Activated CD8-positive, alpha-beta memory T cell treated with anti-CD3 and anti-CD28 coated beads, Interleukin-2, amount 50 U/mL, for 24 hours (primary cell): ENCODE measurements around the gene CRYGN.

Source experiments
- DNase-seq: peaks from one replicate; pipeline ENCODE4 v3.0.0-alpha.2; 2020; ENCODE audit errors: extremely low read depth

The CRYGN gene

DNA sequence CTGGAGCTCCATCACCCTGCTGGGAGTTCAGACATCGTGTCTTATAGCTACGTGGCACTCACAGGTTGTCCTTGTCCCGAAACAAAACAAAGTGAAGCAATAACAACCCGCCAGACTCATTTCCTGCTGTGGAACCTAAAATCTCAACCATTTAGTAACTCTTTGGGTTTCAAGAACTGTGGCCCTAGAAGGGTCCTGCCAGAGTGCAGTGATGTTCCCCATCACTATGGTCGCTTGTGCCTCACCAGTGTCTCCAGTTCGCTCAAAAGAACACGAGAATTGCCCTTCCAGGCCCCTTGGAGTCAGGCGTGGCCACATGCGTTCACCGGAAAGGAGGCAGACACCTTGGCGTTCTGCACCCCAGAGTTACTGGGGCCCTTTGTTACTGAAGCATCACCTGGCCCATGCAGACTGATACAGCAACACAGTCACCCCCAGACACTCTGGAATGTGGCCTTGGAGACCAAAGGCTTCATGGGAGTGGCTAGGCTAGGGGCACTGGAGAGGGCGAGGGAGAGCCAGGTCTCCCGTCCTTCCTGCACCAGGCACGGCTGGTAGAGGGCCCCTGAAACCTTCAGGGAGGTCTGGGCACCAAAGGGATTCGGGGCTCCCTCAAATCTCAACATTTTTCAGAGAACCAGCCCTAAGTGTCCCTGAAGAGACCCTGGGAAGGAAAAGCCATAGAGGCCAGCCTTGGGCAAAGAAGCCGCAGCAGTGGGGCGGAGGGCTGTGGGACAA lies 908 bp downstream of the CRYGN start:
- no peak for DNase-seq

DNA sequence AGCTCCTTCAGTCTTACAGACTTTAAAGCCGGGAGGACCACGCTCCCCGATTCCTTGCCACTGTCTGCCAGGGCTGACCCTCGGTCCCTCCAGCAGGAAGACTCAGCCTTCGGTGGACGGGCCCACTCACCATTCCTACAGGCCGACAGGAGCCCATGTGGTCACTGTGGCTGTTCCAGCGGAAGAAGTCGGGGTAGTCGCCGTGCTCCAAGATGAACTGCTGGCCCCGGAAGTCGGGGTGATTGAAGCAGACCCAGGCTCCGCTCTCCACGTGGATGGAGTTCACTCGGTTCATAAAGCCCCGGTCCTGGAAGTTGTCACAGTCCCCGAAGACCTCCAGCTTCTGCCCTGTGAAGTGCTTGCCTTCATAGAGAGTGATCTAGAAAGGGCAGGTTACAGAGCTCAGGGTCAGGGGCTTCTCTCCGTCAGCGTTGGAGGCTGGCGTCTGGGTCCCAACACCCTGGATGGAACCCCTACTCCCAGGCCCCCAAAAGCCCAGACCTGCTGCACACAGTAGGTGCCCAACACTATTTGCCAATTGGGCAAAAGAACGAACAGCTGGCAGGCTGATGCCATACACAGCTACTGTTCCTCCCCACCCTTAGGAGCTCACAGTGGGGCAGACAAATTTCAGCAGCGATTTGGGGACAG lies 1.9 kb downstream of the CRYGN start:
- DNase-seq, result no peak

DNA sequence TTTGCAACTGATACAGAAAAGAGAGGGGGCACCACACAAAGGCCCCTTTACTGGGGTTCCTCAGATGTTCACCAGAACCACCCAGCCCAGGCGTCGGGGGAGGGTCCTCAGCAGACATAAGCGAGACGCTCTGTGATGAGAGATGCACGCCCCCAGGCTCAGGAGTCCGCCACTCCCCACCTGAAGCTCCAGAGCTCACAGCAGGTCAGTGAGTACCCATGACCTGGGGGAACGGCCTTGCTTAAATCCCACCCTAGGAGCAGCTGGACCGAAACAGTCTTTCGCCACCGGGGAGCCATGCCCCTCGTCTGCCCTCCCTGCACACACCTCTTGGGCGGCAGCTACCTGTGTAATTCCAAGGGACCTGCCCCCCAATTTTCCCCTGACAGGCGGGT lies 2.8 kb downstream of the CRYGN start:
- no peak for DNase-seq

DNA sequence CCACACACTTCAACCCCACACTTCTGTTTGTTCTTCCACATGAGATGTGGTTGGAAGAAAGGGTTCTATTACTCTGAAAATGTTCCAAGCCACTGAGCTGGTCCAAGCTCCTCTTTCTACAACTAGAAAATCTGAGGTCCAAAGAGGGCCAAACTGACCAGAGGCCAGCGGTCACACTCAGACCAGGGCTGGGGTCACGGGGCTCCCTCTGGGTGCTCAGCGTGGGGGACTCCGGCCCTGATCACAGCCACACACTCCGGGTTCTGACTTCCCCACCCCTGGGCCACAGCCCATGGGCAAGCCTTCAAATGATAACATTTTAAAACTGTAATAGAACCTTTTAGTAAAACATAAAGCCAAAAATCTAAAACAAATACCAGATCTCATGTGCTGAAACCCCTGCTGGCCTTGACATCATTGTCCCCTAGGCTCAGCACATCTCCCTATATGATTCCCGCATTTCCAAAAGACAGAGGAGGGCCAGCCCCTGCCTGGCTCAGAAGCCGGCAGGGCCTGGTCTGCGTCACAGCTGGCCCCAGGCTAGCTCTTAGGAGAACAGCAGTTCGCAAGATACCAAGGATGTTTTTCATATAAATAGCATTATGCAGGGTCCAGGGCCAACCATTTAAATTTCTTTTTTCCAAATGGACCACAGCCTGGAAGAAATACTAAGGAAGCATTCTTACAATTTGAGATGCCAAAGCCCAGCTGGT lies 3.3 kb downstream of the CRYGN start:
- DNase-seq, result no peak

DNA sequence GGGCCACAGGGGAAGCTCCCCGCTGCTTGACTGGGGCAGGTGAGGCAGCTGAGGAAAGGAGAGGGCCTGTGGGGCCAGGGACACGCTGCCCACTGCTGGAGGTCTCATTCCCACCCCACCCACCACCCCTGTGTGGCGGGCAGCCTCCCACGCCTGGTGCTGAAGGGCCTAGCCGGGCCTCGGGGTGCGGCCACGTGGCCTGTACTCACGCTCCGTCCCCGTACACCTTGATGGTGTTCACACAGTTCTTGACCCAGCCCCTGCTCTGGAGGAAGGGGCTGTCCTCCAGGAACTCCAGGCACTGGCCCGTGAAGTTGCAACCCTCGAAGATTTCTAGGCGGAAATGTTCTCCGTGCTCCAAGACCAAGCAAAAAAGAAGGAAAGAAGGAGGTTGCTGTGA lies 4.0 kb downstream of the CRYGN start:
- no peak for DNase-seq

DNA sequence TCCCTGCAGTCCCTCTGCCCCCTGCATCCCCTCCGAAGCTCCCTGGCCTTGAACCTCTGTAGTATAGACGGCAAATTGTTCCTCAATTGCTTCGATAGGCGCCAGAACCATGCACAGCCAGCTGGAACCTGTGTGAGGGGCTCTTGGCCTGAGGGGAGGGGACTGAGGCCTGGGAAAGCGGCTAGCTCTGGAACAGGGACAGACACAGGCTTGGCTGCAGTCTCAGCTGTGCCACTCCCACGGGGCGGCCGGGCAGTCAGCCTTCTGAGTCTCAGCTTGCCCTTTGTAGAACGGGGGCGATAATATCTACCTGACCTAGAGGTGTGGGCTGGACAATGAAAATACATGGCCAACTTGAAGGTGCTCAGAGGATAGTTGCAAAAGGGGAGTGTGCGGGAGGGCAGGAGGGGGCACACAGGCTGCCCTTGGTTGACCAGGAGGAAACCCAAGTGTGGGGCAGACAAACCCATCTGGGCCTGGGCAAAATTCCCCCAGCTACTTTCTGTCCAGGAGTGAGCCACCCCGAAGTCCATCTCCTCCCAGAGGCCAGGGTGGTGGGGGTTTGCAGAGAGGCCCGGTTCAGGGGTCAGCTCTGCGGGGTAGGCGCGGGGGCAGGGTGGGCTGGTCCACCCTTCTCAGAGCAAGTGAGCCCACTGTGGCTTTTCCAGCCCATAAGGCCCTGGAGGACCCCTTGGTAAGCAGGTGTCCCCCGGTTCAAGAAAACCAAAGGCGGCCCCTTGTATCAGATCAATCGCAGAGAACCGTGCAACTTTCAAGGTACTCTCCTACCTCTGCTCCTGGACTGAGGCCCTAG lies 4.6 kb downstream of the CRYGN start:
- no peak for DNase-seq

DNA sequence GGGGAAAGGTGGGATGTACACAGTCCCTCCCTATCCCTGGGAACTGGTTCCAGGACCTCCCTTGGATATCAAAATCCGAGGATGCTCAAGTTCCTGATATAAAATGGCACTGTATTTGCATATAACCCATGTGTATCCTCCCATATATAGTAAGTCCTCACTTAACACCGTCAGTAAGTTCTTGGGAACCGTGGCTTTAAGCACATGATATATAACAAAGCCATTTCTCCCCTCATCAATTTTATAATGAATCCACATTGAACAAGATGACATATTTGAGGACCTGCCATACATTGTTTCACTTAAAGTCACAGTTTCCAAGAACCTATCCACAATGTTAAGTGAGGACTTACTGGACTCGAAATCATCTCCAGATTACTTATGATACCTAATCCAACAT lies 5.4 kb downstream of the CRYGN start:
- no peak for DNase-seq

DNA sequence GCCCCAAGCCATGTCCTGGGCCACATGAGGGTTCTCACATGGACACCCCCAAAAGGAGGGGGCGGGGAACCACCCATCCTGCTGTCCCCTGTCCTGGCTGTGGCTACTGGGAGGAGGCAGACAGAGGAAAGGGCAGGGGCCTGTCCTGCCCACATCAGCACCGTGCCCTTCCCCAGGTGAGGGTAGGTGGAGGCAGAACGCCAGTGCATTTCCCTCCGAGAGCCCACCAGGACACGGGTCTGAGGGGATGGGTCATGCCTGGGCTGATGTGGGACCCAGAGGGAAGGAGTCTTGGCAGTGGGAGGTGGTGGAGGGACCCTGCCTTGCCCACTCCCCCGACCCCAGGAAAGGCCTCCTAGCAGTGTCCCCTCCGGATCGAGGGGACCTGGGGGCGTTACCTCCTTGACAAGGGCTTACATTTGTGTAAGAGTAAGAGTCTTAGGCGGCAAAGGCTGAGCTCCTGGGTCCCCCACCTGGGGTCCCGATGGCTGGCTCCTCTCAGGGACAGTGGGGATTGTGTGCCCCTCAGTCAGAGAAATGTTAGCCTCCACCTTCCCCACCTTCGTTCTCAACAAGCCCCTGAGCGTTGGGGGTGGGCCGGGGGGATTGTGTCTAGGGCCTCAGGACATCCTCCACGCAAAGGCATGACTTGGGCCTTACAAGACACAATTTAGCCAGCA lies 6.1 kb downstream of the CRYGN start:
- no peak for DNase-seq

DNA sequence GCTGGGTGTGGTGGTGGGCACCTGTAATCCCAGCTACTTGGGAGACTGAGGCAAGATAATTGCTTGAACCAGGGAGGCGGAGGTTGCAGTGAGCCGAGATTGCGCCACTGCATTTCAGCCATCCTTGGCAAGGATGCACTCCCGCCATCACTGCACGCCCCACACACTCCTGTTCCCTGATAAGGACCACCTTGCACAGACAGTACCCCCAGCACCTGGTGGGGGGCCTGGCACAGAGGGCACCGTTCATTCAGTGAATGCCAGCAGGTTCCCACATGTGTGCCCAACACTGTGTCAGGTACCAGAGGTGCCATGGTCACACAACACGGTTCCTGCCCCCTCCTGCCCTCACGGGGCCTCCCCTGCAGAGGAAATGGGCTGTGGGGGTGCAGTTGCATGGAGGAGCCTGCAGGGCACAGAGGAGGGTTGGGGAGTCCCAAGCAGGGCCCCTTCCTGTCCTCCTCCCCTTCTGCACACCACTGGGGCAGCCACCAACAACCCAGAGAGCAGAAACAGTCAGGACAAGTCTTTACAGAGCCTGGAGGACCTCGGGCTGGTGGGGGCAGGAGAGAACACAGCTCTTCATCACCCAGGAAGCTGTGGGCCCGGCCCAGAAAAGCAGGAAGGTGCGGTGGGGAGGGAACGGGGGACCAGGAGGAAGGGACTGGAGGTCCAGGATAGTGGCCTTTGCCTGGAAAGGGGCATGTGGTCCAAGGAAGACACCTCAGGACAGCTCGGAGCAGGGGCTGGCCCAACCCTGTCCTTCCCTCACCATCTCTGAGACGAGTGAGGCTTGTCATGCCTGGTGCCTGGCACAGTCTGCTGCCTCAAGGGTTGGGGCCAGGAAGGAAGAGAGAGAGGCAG lies 7.1 kb downstream of the CRYGN start:
- no peak for DNase-seq

DNA sequence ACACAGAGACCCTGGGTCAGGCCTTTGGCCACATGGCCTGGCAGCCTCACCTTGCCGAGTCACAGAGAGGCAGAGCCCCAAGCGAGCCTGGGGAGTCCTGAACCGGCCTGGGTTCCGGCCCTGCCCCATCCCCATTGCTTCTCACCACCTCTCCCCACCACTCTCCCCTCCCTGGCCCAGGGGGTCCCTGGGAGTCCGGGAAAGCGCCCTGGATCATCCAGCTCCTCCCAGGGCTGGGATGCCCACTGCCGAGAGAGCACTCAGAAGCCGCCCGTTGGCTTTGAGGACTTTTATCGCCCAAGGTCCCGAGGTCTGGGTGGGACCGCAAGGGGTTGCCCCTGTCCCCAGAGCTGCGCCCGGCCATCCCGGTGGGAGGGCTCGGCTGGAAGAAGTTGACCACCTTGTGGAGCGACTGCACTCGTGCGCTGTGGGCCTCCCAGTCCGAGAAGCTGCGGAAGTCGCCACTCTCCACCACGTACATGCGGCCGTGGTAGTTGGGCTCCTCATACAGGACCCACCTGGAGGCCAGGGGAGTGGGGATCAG lies 8.1 kb downstream of the CRYGN start:
- DNase-seq, result no peak

DNA sequence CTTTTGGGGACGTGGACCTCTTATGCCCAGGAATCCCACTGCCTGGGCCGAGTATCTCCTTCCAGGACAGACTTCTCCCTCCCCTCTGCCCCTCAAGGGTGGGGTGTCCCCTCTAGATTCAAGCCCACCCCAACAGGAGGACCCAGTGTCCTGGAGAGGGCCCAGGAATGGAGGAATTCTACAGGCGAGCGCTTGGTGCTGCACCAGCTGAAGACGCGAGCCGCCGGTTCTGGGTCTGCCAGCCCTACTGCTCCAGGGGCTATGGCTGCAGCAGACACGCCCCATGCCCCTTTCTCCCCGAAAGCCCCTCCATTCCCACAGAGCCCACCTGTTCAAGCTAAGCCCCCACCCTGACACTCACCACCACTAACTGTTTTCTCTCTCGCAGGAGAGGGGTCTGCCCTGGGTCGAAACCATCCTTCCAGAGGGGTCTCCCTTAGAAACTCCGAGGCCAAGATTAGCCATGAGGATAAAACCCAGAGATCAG lies 8.6 kb downstream of the CRYGN start:
- DNase-seq, result no peak

DNA sequence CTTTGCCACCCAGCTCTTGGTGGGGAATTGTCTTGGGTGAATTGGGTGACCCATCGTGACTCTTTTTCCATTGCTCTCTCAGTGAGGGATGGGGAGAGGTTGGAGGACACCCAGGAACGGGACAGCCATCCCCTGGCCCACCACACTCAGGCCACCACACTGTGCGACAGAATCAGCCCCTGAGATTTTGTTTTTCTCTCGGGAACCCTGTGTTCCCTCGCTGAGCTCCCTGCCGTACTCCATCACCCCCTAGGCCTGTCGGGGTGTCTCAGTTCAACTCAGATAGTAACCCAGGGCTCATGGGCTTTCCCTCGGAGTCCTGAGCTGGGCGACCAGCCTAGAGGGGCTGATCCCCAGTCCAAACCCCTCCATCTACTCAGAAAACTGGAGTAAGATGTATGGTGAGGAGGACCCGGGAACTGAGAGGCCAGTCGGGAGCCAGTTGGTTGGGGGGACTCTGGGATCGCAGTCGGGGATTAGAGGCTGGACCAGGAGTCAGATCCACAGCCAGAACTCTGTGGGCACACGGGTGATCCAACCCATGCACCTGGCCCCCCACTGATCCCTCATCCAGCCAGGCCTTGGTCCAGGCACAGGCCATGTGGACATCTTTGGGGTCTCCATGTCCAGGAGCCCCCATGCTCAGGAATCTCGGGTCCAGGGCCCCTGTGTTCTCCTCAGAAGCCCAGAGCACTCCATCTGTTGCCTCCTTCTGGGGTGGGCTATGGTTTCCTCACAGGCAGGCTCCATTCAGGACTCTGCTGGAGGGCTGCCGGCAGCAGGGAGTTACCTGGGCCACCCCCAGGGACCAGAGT lies 9.3 kb downstream of the CRYGN start:
- DNase-seq, result no peak

DNA sequence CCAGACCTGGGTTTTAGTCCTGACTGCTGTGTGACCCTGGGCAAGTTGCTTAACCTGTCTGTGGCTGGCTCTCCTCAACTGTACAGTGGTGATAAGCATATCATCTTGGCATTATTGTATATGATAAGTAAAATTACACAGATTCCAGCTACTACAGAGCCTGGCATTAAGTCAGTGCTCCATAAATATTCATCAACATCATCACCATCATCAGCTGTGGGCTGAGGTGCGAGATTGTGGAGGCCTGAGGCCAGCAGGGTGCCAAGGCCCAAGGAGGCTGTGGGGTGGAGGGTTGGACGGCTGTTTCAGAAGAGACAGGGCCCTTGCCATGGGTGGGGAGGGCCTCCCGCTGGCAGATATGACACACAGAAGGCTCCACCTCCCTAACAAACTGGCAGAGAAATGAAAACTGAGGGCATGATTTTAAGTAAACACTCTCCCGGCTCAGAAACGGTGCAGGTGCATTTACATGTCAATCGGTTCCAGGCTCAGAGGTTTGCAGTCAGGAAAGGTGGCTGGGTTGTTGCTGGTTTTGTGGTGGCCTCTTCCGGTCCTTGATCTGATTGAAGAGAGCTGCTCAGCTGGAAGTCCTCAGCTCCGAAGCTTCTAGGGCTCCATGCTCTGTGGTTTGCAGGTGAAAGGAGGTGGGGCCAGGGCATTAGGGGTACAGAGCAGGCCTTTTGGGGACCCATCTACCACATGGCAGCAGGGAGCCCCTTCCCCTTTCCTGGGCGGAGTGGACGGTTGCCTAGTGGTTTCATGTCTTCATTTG lies 10.2 kb downstream of the CRYGN start:
- no peak for DNase-seq

DNA sequence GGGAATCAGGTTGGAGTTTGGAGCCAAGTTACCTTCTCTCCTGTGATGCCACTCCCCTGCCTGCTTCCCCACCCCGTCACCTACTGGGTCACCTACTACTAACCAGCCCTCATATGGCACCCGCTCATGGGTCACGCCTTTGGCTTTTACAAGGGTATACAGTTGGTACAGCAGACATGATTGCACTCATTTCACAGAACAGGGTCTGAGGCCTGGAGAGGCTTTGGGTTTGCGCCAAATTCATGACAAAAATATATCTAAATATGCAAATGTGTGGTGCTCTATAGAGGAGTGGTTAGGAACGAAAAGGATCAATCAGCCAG lies 10.7 kb downstream of the CRYGN start:
- DNase-seq, result no peak

DNA sequence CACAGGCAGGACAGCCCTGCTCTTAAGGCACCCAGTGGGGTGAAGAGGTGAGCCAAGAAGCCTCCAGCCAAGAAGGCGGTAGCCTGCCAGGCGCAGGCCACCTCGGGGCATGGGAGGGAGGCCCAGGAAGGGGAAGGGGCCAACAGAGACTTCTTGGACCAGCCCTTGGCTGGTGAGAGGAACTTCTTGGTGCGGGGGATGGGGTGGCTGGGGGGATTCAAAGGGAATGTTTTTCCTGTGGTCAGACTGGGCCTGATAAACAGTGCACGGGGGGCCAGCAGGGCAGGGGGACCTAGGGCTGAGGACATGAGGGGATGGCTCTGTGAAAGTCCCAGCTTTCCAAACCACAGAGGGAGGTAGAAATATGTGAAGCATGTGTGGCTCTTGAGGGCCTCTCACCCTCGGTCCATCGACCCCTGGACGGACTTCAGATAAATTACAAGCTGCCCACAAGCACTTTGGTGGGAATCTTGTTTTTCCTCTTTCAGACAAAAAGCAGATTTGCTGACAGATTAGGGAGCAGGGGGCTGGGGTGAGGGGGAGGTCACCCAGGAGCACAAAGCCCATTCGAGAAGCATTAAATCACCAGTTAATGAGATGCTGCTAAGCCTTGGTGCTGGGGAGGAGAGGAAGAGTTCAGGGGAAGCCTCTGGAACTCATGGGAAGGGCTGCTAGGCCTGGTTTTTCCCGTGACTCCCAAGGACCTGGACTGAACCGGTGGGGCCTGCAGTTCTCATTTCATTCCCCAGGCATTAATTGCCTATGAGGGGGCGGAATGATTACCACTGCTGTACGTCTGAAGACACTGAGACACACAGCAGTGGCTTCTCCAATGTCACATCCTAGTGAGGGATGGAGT lies 11.3 kb downstream of the CRYGN start:
- no peak for DNase-seq

DNA sequence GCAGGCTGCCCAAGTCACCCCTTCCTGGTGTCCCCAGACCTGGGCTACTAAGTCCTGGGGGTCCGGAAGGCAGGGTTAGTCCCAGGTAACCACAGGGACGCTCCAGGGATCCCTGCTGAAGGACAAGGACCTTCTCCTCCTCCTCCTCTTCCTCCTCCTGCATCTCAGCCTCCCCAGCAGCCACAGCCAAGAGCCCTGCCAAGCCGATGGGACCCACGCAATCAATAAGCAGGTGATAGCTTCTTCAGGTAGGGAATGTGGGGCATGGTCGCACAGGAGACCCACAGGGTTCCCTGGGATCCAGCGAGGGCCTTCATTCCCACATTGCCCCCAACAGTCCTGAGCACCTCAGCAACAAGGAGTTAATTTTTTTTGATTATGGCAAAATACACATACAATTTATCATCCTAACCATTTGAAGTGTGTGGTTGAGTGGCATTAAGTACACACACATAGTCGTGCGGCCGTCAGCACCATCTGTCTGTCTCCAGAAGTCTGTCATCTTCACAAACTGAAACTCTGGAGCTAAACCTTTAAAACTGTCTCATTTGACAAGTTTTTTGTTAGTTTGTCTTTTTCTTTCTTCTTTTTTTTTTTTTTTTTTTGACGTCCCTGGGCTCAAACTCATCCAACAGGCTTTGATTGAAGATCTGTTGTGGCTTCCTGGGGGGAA lies 12.1 kb downstream of the CRYGN start:
- DNase-seq, result no peak
